HG03095 (cell line): ENCODE measurements around the gene TRIM14.
A peak's percentile ranks its signal among the peaks of the same experiment; 100 is the strongest.
"Not testable (repeated sequence)": the region's sequence is repeated elsewhere in the genome, so short reads cannot be mapped to it uniquely, and the experiment has no call there.

Source experiments
- ATAC-seq: cut with Tn5 transposase; IDR thresholded peaks from one replicate; pipeline ENCODE4 v1.9.1; 2021; ENCODE audit warnings: moderate library complexity; ENCODE audit not compliant: unreplicated experiment

The TRIM14 gene

DNA sequence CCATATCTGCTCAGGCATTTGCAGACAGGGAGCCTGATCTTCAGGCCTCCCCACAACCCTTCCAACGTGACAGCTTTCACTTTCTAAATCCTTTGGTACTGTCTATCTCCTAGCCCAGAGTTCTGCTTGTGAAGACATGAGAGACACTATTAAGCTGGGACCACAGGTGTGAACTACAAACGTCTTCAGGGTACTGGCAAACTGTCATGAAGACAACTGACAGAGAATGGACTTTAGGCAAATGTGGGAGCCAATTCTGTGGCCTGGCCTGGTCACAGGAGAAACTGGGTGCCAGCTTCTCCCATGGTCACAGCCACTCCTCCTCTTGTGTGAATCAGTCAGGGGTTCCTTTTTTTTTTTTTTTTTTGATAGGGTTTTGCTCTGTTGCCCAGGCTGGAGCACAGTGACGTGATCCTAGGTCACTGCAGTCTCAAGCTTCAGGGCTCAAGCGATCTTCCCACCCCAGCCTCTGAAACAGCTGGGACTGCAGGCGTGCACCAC is 10.4 kb downstream of the TRIM14 start:
- peak; percentile 56 for ATAC-seq

DNA sequence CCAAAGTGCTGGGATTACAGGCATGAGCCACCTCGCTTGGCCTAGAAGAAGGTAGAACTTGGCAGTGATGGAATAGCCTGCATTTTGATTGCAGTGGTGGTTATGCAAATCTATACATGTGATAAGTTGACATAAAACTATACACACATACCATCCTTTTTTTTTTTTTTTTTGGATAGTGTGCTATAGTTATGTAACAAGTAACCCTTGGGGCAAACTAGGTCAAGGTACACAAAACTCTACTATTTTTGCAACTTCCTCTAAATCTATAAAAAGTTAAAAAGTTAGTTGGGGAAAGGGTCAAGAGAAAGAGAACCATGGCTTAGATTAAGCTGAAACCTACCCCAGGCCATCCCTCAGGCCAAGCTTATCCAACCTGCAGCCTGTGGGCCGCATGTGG is 11.1 kb downstream of the TRIM14 start:
- no peak for ATAC-seq

DNA sequence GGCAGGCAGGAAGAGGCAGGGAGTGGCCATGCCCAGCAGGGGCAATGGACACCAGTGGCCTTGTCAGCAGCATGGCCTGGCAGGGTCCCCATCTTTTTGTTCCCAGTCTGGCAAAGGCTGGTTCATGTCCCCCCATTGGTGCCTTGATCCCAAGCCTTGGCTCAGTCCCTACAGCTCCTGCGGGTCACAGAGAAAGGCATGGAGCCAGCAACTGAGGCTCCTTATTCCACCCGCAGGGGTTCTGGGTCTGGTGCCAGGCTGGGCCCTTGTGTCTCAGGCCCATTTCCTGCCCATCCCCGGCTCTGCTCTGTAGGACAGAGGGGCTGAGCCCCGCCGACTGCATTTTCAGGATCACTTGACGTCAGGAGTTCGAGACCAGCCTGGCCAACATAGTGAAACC is 14.0 kb downstream of the TRIM14 start:
- ATAC-seq: no peak

DNA sequence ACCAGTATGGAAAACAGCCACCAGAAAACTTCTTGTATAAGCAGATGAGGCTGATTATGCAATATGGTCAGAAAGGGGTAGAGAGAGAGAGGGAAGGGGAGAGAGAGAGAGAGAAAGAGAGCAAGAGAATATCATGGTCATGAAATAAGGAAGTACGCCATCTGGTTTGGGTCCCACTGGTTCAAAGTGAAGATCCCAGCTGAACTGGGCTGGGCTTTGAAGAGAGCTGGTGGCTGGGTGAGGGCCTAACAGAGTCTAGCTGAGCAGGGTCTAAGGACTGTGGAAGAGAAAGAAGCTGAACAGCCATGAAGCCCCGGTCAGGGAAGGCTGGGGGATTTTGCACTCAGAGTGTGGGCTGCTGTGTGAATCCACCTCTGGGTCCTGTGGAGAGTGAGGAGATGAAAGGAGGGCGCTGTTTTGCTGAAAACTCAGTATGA is 14.6 kb downstream of the TRIM14 start:
- ATAC-seq: no peak

DNA sequence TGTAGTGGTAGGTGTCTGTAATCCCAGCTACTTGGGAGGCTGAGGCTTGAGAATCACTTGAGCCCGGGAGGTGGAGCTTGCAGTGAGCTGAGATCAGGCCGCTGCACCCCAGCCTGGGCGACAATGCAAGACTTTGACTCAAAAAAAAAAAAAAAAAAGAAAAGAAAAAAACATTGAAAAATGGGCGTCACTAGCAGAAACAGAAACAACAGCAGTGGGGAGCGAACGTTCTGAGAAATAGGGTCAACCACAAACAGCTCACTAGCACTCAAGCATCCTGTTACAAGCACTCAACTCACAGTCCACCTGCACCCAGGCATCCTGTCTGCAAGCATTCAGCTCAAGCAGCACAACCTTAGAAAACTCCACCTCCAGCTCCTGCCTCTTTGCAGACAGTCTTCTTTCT is 17.2 kb downstream of the TRIM14 start:
- ATAC-seq: peak; percentile 89

DNA sequence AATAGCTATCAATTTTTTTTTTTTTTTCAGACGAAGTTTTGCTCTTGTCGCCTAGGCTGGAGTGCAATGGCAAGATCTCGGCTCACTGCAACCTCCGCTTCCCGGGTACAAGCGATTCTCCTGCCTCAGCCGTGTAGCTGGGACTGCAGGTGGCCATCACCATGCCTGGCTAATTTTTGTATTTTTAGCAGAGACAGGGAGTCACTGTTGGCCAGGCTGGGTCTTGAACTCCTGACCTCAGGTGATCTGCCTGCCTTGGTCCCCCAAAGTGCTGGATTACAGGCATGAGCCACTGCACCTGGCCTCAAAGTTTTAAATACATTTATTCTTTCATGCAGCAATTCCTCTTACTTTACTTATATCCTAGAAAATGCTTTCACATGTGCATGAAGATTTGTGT is 17.6 kb downstream of the TRIM14 start:
- no peak for ATAC-seq

DNA sequence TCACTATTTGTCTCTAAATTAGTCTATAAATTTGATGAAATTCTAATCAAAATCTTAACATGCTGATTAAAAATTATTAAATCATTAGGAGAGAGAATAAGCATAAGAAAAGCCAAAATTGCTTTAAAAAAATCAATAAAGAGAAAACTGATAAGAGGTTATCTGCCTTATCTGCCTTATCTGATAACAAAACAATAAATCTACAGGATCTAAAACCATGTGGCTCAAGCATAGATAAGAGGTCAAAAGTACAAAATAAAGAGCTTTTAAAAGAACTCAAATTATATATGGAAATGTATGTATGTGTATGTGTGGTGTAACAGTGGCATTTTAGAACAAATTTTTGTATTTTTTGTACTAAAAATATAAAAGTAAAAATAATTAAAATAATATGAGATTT is 18.6 kb downstream of the TRIM14 start:
- ATAC-seq: no peak

DNA sequence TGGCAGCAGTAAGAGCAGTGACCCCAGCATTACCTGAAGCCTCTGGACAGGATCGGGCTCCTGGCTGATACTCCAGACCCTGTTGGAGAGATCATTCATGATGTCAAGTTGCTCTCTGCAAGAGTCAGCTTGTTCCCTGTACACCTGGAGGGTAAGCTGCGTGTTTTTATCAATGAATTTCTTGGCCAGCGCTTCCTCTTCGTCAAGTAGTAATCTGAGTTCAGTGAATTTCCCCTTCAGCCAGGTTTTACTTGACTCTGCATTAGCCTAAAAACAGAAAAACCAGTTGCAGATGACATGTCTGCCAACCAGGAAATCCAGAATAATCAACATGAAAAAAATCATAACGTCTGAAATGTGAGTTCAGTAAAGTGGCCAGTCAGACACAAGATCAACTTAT is 19.1 kb downstream of the TRIM14 start:
- no peak for ATAC-seq

DNA sequence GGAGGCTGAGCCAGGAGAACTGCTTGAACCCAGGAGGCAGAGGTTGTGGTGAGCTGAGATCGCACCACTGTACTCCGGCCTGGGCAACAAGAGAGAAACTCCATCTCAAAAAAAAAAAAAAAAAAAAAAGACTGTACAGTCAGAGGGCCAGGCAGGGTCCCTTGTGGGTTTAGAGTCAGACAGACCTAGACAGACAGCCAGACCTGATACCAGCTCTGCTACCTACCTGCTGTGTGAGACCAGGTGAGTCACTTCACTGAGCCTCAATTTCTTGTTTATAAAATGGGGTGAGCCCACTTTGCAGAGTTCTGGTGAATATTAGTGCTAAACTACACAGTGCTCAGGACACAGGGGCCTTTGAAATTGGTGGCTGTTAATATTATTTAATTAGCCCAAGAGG is 19.7 kb downstream of the TRIM14 start:
- no peak for ATAC-seq

DNA sequence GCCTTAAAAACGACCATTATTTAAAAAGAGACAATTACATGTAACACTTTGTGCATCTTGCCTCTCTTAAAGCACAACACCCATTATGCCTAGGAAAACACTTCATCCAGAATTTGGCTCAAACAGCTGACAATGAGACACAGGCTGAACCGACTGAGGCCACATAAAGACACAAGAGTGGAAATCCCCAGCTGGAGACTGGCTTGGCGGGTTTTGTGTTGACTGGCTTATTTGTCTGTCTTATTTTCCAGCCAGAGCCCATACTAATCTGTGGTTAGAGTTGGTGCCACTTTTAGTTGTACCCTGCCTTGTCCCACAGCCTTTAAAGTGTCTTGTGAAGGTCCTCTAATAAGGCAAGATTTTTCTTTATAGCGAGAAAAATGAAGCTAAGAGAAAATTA is 21.2 kb downstream of the TRIM14 start:
- no peak for ATAC-seq

DNA sequence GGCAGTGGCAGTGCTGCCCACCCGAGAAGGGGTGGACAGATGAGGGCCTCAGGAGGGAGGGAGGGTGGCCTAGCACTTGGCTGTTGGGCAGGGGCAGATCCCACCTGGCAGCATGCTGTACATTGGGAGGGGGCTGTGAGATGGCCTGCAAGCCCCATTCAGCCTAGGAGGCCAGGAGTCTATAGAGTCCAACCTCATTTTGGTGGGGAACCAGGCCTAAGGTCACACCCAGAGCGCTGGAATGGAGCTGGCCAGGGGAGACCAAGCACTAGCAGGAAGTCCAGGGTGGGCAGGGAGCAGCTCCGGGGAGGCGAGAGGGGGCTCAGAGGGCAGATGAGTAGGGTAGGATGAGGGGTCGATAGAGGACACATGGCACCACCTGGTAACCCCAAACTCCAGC is 22.9 kb downstream of the TRIM14 start:
- no peak for ATAC-seq

DNA sequence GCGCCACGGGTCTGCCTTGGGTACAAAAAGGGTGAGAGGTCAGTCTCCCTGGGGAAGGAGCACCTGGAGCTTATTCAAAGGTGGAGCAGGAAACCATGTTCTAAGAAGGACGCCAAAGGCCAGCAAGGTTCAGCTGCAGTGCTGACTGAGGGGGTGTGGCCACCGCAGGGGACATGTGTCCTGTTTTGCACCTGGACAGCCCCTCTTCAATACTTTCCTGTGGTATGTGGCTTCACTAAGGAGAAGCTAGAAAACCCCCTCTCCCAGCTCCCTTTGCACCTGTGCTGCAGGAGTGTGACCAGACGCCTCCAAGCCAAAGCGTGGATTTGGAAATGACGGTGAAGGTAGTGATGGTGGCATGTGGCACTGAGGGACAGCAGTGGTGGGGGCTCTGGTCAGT is 23.6 kb downstream of the TRIM14 start:
- ATAC-seq: no peak

DNA sequence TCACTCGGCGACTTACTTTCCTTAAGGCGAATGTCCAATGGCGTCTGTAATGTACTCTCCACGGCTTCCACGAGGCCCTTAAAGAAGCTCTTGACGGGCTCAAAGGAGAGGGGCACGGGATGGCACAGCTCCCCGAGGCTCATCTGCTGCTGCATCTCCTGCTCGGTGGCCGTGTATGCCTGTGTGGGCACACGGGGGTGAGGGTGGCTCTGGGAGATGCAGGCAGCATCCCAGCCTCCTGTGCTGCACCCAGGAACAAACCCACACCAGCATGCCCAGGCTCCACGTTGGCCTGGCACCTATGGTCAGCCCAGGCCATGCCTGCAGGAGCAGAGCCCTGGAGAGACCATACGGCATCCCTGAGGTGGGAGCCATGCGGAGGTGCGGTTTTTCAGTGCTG is 24.2 kb downstream of the TRIM14 start:
- ATAC-seq: no peak

DNA sequence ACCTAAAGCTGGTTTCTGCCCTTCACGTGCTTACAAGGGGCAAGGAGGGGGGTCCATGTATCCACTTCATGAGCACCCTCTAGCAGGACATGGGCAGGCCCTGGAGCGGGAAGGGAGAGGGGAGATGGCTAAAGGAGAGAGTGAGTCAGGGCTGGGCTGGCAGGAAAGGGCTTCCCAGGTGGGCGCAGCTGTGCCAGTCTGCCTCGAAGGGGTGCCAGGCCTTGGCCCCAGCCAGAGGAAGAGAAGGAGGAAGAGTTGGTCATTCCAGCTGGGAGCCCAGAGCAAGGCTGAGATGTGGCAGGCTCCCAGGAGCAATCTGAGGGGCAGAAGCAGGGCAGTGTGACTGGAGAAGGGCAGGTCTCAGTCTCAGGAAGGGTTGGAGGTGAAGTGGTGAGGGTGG is 24.7 kb downstream of the TRIM14 start:
- no peak for ATAC-seq

DNA sequence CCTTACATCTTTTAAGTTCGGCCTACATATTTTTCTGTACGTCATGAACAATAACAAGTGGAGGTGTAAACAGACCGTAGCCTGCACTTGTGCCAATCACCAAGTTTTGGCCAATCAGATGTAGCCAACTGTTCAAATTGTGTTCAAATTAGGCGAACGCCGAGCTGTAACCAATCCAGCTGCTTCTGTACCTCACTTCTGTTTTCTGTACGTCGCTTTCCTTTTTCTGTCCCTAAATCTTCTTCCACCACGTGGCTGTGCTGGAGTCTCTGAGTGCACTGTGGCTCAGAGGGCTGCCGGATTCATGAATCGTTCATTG is 26.4 kb downstream of the TRIM14 start:
- no peak for ATAC-seq

DNA sequence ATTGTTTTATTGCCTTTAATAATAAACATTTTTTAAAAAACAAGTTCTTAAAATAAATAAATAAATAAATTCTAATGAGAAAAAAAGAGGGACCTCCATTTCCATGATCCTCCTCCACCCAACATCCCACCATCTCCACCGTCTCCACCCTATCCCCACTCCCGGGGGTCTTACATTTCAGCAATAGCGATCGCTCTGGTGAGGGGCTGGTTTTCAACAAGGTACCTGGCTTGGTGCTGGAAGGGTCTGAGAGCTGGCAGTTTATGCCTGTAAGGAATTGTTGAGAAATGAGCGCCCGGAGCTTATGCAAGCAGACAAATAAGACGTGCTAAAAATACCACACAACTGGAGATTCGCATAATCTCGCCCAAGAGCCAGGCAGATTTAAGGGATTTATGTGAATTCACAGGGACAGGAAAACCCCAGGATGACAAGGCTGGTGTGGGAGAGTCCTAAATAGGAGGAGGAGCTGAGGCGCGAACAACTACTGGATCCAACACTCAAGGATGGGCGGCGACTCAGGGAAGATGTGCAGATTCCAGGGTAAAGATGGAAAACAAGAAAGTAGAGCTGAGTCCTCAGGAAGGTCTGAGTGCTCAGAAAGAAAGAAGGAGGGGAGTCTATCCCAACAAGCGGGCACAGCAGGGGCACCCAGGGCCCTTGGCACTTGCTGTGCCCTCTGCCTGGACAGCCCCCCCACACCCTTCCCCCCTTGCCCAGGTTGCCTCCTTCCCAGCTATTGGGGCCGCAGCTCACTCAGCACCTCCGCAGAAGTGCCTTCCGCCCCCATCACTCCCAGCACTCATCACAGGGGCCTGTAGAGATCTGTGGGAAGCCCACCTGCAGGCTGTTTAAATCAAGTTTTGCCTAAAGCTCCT is 27.0 kb downstream of the TRIM14 start:
- no peak for ATAC-seq

DNA sequence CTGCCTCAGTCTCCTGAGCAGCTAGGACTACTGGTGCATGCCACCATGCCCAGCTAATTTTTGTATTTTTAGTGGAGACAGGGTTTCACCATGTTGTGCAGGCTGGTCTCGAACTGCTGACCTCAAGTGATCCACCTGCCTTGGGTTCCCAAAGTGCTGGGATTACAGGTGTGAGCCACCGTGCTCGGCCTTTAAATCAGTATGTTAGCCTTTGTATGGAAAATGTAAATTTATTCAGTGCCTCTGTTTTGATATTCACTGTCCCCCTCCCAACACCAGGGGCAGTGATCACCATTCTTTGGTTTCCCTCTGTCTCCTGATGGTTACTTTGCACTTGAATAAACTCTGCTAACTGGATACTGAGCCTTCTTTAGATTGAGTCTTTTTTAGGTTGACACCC is 28.3 kb downstream of the TRIM14 start:
- ATAC-seq: not testable (repeated sequence)

DNA sequence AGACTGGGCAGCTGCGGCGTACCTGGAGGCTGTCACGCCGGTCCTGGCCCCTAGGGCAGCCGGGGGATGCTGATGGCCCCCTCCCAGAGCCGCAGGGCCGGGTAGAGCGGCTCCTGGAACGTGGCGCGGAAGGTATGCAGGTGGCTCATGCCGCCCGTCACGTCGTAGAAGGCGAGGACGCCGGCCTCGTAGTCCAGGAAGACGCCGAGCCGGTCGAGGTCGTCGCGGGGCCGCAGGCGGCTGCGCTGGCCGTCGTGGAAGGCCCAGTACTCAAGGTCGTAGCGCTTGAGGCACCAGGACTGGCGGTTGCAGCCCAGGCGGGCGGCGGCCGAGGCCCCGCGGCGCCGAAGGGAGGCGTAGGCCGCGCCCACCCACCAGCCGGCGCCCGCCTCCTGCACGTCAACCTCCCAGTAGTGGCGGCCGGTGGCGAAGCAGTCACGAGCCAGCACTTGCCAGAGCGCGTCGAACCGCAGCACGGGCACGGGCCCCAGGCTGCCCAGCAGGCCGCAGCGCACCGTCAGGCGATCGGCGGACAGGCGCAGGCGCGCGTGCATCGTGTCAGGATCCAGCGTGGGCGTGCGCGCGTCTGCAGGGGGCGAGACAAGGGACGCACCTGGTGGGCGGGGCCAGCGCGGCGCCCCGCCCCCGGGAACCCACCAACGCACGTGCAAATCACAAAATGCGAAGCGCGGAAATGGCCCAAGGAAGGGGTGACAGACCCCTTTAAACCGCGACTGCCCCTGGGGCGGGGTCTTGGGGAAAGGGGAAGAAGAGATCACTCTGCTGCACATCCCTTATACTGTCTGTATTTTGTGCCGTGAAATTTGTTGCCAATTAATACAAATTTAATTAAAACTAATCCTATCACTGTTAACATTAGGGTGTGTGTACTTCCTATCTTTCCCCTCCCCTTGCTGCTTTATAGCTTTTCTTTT is 31.3 kb downstream of the TRIM14 start:
- no peak for ATAC-seq

DNA sequence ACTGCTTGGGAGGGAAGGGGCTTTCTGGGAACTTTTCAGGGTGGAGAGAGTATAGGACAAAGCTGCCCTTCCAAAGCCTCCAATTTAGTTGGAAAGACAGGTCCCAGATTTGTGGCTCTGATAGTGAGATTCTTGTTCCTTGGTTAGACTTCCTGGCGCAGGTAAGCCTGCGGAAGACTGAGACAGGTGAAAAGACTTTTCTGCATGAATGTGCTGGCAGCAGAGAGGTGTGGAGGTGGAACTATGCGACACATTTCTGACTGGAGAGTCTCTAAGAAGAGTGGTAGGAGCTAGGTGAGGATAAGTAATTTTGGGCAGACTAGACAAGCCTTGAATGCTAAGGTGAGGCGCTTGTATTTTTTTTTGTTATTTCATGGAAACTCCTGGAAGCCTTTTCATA is 32.6 kb downstream of the TRIM14 start:
- no peak for ATAC-seq

DNA sequence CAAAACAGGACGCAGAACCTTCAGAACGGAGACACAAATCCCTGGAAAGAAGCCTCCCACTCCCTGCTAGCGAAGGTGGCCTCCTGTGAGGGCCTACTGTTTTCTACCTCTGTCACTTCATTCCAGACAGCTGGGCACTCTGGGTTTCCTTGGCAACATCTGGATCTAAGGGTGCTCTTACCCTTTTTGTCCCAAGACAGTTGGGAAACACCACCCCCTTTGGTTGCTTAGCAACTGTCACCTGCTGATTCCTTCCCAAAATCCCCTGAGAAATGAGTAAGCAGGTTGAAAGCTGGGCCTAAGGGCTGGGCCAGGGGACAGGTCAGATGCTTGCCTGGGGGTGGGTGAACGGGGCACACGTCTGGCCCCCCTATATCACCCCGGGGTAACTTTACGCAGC is 33.1 kb downstream of the TRIM14 start:
- ATAC-seq: no peak

DNA sequence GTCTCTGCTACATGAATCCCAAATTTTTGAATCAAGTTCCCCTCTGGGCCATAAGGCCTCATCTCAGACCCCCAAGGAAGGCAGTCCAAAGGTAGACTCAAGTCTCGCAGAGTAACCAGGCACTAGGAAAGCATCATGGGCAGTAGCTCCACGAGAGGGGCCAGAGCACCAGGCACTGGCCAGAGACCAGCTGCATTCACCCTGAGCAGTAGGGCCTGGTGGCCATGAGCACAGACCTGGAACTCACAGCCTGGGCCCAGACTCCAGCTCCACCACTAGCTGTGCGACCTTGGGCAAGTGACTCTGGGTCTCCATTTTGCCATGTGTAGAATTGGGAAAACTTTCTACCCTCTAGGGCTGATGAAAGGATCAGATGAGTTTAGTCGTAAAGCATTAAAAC is 34.0 kb downstream of the TRIM14 start:
- ATAC-seq: no peak

DNA sequence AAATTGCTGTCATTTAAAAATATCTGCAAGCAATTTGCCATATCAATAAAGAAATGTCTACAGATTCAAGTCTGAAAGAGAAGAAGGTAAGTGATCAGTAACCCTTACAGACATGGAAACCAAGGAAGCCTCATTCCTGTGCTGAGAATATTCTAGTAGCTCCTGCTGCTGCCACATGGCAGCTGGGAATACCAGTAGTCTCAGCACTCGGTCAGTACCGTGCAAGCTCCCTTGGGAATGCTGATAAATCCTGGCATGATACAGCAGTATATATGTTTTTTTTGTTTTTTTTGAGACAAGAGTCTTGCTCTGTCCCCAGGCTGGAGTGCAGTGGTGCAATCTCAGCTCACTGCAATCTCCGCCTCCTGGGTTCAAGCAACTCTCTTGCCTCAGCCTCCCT is 34.6 kb downstream of the TRIM14 start:
- no peak for ATAC-seq
